ENCODE measurements around the gene GPD1L. TPM values are rescaled to one million over a fixed set of nuclear protein-coding genes. Genes with fewer than 3 reads are reported as not detected.

The GPD1L gene
- polyA plus RNA-seq, 1 experiment: 6.0 TPM

DNA sequence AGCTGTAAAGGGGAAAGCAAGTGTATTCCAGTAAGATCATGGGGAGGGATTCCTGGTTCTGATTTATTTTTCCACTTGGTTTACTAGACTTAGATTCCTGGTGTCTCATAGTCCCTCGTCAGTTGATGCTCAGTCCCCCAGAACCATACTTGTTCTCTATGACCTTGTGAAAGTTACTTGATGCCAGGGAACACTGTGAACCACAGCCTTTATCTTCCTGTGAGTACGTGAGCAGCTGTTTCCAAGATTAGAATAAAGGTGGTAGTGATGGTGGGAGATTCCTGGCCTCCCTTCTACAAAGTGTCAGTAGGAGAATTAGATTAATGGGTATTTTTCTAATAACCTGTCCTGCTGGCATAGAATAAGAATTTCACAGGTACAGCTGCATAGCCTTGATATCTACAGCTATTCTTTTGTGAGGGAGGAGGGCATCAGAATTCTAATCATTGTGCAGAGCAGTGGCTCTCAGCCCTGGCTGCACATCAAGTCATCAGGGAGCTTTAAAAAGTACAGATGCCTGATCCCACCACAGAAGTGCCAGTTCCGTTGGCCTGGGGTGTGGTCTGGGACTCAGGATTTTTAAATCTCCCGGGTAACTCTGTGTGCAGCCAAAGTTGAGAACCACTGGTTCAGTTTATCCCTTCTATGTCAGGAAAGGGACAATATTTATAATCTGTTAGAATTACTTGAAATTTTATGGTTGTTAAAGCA lies 20.0 kb downstream of the GPD1L start:
- POLR2A ChIA-PET: no interaction called here
- H3K27ac ChIP-seq (ENCODE audit: low read depth, low read length): no peak overlapping the region
- DNase-seq (ENCODE audit: low read depth, low spot score): no peak
- TF ChIP-seq, protein P1, sequence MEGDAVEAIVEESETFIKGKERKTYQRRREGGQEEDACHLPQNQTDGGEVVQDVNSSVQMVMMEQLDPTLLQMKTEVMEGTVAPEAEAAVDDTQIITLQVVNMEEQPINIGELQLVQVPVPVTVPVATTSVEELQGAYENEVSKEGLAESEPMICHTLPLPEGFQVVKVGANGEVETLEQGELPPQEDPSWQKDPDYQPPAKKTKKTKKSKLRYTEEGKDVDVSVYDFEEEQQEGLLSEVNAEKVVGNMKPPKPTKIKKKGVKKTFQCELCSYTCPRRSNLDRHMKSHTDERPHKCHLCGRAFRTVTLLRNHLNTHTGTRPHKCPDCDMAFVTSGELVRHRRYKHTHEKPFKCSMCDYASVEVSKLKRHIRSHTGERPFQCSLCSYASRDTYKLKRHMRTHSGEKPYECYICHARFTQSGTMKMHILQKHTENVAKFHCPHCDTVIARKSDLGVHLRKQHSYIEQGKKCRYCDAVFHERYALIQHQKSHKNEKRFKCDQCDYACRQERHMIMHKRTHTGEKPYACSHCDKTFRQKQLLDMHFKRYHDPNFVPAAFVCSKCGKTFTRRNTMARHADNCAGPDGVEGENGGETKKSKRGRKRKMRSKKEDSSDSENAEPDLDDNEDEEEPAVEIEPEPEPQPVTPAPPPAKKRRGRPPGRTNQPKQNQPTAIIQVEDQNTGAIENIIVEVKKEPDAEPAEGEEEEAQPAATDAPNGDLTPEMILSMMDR (IDR thresholded peaks at IDR 0.05; ENCODE audit: low read depth, low read length): no peak
- peaks cover 4% of the 10 kb centered on the region for H3K27me3 ChIP-seq (ENCODE audit: control insufficient read depth, insufficient read depth, low read length)
- CTCF ChIA-PET: no interaction called here
- H3K4me3 ChIP-seq (ENCODE audit: low read depth, low read length): no peak overlapping the region
- no peaks in the 10 kb centered on the region for H3K9me3 ChIP-seq (ENCODE audit: control insufficient read depth, insufficient read depth, low read length)

DNA sequence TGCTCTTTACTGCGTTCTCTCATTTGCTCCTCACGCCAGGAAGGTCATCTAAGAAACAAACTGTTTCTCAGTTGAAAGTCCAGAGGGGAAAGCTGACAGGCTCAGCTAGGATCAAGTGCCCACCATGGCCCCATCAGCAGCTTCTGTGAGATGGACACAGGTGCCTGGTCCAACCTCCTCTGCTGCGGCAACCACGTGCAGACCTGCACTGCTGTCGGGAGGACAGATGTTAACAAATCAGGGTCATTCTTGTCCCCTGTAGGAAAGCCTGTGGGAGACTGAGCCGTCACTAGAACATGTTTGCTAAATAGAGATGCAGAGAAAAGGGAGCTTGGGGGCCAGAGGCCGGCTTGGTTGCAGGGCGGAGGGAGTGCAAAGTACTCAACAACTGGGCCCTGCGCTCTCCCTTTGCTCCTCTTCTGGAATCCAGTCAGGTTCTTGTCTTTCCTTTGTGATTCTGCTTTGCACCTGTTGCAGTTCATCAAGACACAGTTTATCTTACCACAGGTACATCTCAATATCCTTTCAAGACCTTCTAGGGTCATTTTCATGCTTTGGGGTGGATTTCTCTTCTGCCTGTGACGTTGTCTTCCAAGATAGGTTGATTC lies 20.9 kb downstream of the GPD1L start:
- Histone ChIP-seq H3K27ac (ENCODE audit: low read depth, low read length) (no peak overlapping the region), H3K27me3 (ENCODE audit: control insufficient read depth, insufficient read depth, low read length) (peaks cover 4% of the 10 kb centered on the region), H3K4me3 (ENCODE audit: low read depth, low read length) (no peak overlapping the region), H3K9me3 (ENCODE audit: control insufficient read depth, insufficient read depth, low read length) (no peaks in the 10 kb centered on the region)
- TF ChIP-seq, protein P1 (IDR thresholded peaks at IDR 0.05; ENCODE audit: low read depth, low read length): no peak
- DNase-seq (ENCODE audit: low read depth, low spot score): no peak
- ChIA-PET CTCF (interaction anchor here (2.7 kb wide), 1 partner anchor 17 kb away, joined by 15 read pairs; no protein-coding TSS in a partner anchor), POLR2A (no interaction called here)

DNA sequence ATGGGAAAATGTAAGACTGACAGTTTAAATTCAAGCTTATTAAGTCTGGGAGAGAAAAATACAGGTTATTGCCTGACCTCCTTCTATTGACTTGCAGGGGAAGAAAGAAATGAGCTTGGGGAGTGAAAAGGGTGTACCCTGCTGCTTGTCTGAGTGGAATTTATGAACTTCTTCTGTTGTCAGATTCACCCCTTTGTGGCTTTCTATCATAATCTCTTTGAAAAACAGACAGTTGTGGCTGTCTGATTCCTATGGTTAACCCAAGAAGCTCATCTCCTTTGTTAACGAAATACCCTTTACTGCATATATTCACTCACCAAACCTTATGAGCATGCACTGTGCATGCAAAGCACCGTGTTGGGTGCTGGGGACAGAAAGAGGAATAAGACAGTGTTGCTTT lies 22.5 kb downstream of the GPD1L start:
- Histone ChIP-seq H3K9me3 (ENCODE audit: control insufficient read depth, insufficient read depth, low read length) (no peaks in the 10 kb centered on the region), H3K27me3 (ENCODE audit: control insufficient read depth, insufficient read depth, low read length) (peaks cover 4% of the 10 kb centered on the region), H3K4me3 (ENCODE audit: low read depth, low read length) (no peak overlapping the region), H3K27ac (ENCODE audit: low read depth, low read length) (no peak overlapping the region)
- no peak for DNase-seq (ENCODE audit: low read depth, low spot score)
- TF ChIP-seq, protein P1 (IDR thresholded peaks at IDR 0.05; ENCODE audit: low read depth, low read length): no peak
- ChIA-PET CTCF (interaction anchor here (2.7 kb wide), 1 partner anchor 15 kb away, joined by 15 read pairs; no protein-coding TSS in a partner anchor), POLR2A (no interaction called here)

DNA sequence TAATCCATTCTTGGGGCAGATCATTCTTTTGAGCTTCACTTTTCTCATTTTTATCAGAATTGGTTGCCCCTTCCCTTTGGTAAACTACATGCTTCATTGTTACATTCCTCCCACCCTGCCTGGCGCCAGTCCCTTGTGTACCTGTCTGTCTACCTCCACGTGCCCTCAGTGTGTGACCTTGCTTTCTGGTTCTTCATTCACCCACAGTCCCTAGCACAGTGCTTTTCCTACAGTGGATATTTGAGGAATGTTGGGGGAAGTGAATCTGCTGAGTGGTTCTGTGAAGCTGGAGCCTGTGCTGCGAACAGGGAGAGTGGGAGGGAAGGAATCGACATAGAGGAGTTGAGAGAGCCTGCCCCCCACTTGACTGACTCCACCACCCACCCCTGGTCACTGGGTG lies 23.4 kb downstream of the GPD1L start:
- Histone ChIP-seq H3K9me3 (ENCODE audit: control insufficient read depth, insufficient read depth, low read length) (no peaks in the 10 kb centered on the region), H3K4me3 (ENCODE audit: low read depth, low read length) (no peak overlapping the region), H3K27me3 (ENCODE audit: control insufficient read depth, insufficient read depth, low read length) (peaks cover 4% of the 10 kb centered on the region), H3K27ac (ENCODE audit: low read depth, low read length) (no peak overlapping the region)
- DNase-seq (ENCODE audit: low read depth, low spot score): no peak
- ChIA-PET CTCF (no interaction called here), POLR2A (no interaction called here)
- TF ChIP-seq, protein P1 (IDR thresholded peaks at IDR 0.05; ENCODE audit: low read depth, low read length): no peak

DNA sequence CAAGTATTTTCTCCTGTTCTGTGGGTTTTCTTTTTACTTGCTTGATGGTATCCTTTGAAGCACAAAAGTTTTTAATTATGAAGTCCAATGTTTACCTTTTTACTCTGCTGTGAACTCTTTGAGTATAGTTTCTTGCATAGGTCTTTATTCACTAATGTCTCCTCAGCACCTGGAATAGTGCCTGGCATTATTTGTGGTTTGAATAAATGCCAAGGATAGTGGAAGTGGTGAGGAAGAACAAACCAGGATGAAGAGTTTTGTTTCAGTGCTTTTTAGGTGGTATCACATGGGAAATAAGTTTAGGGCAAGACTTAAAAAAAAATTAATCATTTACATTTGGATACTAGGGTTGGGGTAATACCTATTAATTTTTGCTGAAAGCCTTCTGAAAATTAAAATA lies 25.7 kb downstream of the GPD1L start:
- Histone ChIP-seq H3K9me3 (ENCODE audit: control insufficient read depth, insufficient read depth, low read length) (no peaks in the 10 kb centered on the region), H3K4me3 (ENCODE audit: low read depth, low read length) (no peak overlapping the region), H3K27me3 (ENCODE audit: control insufficient read depth, insufficient read depth, low read length) (peaks cover under 1% of the 10 kb centered on the region), H3K27ac (ENCODE audit: low read depth, low read length) (no peak overlapping the region)
- DNase-seq (ENCODE audit: low read depth, low spot score): no peak
- TF ChIP-seq, protein P1 (IDR thresholded peaks at IDR 0.05; ENCODE audit: low read depth, low read length): no peak
- ChIA-PET POLR2A (no interaction called here), CTCF (no interaction called here)
